ENCODE measurements around the gene DDIT3. TPM values are rescaled to one million over a fixed set of nuclear protein-coding genes. Genes with fewer than 3 reads are reported as not detected.

The DDIT3 gene
- polyA plus RNA-seq, 4 donors: 30.1 to 35.2 (median 32.7) TPM

- DNase-seq (ENCODE audit: low read depth in 4 of 4, low spot score in 2 of 4): no peak
Observed at GRCh38 chr12:57488402-57489156, 31.7 kb downstream of the DDIT3 start.

- peak; percentile 78 to 96 (median 87) for DNase-seq (ENCODE audit: low read depth in 4 of 4, low spot score in 2 of 4)
Observed at GRCh38 chr12:57487597-57488401, 32.5 kb downstream of the DDIT3 start, which contains the start of gene MARS1. MARS1 (plus strand) TSS chr12:57488068; CDS start chr12:57488091, 23 bp downstream.

DNA sequence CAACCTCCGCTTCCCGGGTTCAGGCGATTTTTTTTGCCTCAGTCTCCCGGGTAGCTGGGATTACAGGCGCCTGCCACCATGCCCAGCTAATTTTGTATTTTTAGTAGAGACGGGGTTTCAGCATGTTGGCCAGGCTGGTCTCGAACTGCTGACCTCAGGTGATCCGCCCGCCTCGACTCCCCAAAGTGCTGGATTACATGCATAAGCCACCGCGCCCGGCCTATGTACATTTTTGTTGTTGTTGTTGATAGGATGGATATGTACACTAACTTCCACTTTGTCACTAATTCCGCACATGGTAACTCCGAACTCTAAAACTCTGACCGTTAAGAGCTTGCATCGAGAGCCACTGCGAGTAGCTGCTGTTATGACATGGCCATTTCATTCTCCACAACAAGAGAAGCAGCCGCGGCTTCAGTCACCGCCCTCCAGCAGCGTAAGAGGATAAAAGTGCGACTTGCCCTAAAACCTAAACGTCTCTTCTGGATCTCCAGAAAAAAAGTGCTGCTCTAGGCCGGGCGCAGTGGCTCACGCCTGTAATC, 33.2 kb downstream of the DDIT3 start:
- no peak for DNase-seq (ENCODE audit: low read depth in 4 of 4, low spot score in 2 of 4)

- no peak for DNase-seq (ENCODE audit: low read depth in 4 of 4, low spot score in 2 of 4)
Observed at GRCh38 chr12:57485695-57486094, 34.6 kb downstream of the DDIT3 start.

- no peak for DNase-seq (ENCODE audit: low read depth in 4 of 4, low spot score in 2 of 4)
Observed at GRCh38 chr12:57483466-57483865, 36.8 kb downstream of the DDIT3 start.

DNA sequence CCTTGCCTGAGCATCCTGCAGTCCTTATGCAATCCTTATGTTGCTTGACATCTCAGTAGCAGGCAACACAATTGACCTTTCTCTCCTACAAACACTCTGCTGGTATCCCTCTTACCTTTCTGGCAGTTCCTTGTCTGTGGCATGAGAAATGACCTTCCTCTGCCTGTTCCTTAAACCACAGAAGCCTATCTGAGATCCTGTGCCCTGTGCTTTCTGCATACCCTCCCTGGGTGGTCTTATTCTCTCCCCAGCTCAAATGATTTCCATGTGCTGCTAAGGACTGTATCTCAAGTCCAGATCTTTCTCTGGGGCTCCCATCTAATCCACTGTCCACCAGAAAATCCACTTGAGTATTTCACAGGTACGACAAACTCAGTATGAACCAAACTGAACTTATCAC, 38.6 kb downstream of the DDIT3 start:
- no peak for DNase-seq (ENCODE audit: low read depth in 4 of 4, low spot score in 2 of 4)

DNA sequence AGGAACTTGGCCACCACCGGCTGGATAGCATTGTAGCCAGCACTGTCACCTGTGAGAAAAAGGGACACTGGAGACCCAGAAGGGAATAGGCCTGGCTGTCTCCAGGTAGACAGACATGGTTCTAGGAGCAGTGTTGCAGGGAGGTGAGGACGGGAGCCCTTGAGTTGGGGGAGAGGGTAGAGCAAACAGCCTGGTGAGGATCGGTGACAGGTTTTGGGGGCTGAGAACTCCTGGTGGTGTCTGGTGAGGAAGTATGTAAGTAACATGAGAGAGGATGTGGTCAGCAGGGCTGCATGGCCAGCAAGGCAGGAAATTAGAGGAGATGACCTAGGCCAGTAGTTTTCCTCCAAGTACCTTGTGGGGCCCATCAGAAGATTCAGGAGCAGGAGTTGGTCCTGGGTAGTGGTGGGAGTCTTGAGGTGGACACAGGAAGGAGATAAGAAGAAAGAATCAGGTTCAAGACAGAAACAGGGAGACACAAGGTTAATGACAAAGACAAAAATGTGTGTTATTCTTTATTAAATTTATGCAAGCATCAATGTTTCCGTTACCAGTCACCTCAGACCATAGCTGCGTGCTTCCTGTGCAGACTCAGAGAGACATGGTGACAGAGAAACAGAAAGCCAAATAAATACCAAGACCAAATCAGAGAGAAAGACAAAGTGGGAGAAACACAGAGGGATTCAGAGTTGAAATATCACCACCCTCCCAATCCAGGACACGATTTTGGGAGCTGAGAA, 40.8 kb downstream of the DDIT3 start, which contains the start of gene ARHGAP9:
ARHGAP9 (minus strand) TSS at position 491 of the 740 bp plus-strand sequence; CDS start at position 31, 460 bp downstream.
- DNase-seq (ENCODE audit: low read depth in 4 of 4, low spot score in 2 of 4): no peak

DNA sequence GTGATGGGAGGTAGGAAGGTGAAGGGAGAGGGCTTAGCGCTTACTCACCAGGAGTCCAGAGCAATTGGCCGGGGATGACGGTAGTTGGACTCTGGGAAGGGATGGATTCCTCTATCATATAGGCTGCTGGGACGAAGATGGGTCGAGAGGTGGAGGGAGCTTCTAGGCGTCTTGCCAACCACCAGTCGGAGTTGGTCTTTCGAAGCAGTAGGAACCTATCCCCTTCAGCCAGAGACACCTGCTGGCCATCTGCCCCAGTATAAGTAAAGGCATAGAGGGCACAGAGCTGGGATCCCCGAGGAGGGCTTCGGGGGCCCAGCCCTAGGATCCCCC, 41.3 kb downstream of the DDIT3 start:
- no peak for DNase-seq (ENCODE audit: low read depth in 4 of 4, low spot score in 2 of 4)

- DNase-seq (ENCODE audit: low read depth in 4 of 4, low spot score in 2 of 4): no peak
Observed at GRCh38 chr12:57477710-57478681, 42.3 kb downstream of the DDIT3 start.

GRCh38 chr12:57476993-57477709, 43.2 kb downstream of the DDIT3 start:
- no peak for DNase-seq (ENCODE audit: low read depth in 4 of 4, low spot score in 2 of 4)

- no peak for DNase-seq (ENCODE audit: low read depth in 4 of 4, low spot score in 2 of 4)
Observed at GRCh38 chr12:57476162-57476992, 43.9 kb downstream of the DDIT3 start.

- no peak for DNase-seq (ENCODE audit: low read depth in 4 of 4, low spot score in 2 of 4)
Observed at GRCh38 chr12:57475271-57476161, 44.8 kb downstream of the DDIT3 start.

- DNase-seq (ENCODE audit: low read depth in 4 of 4, low spot score in 2 of 4): no peak
Observed at GRCh38 chr12:57474862-57475261, 45.5 kb downstream of the DDIT3 start.

- no peak for DNase-seq (ENCODE audit: low read depth in 4 of 4, low spot score in 2 of 4)
Observed at GRCh38 chr12:57474430-57474829, 45.9 kb downstream of the DDIT3 start.

DNA sequence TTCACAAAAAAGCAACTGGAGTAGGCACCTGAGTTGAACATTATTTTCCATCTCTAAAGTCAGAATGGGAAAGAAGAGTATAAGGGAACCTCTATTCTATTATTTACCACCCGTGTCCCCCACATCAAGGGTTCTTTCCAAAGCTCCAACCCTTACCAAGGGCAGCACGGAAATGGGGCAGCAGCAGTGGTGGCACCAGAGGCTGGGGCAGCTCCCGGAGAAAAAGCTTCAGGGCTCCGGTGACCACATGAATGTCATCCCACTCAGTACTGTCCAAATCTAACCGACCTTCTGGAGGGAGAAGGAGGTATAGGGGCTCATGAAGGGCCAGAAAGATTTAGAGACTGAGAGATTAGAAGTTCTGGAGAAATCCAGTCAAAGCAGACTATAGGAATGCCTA, 46.4 kb downstream of the DDIT3 start:
- DNase-seq (ENCODE audit: low read depth in 4 of 4, low spot score in 2 of 4): no peak

- no peak for DNase-seq (ENCODE audit: low read depth in 4 of 4, low spot score in 2 of 4)
Observed at GRCh38 chr12:57473392-57473791, 46.9 kb downstream of the DDIT3 start.

- no peak for DNase-seq (ENCODE audit: low read depth in 4 of 4, low spot score in 2 of 4)
Observed at GRCh38 chr12:57472391-57472790, 47.9 kb downstream of the DDIT3 start.
